ENCODE data around the gene SRP19.
"Not testable (repeated sequence)": the region's sequence is repeated elsewhere in the genome, so short reads cannot be mapped to it uniquely, and the experiment has no call there.

Gene SRP19

GRCh38 chr5:112892776-112893175 lies 31.7 kb downstream of the SRP19 start:
- peaks cover 21% of the 10 kb centered on the region for H3K36me3 ChIP-seq (ENCODE audit: control insufficient read depth, insufficient read depth, low read length)
- H3K27ac ChIP-seq (ENCODE audit: low read depth, low read length) = no peak overlapping the region

GRCh38 chr5:112895682-112896081 lies 34.6 kb downstream of the SRP19 start:
- H3K4me1 ChIP-seq (ENCODE audit: control insufficient read depth, insufficient read depth, low read length) = no peaks in the 10 kb centered on the region
- no peak overlapping the region for H3K27ac ChIP-seq (ENCODE audit: low read depth, low read length)
- H3K9ac ChIP-seq (ENCODE audit: low read depth, low read length) = no peak overlapping the region
- H3K9me3 ChIP-seq (ENCODE audit: control insufficient read depth, insufficient read depth, low read length) = no peaks in the 10 kb centered on the region
- H3K27me3 ChIP-seq (ENCODE audit: control insufficient read depth, insufficient read depth, low read length) = no peaks in the 10 kb centered on the region
- H3K36me3 ChIP-seq (ENCODE audit: control insufficient read depth, insufficient read depth, low read length) = peaks cover 43% of the 10 kb centered on the region
- H3K4me3 ChIP-seq (ENCODE audit: low read depth, low read length) = no peak overlapping the region

More at GRCh38 chr5:112892776-112893175, 31.7 kb downstream of the SRP19 start:
- no peak overlapping the region for H3K4me3 ChIP-seq (ENCODE audit: low read depth, low read length)
- no peaks in the 10 kb centered on the region for H3K4me1 ChIP-seq (ENCODE audit: control insufficient read depth, insufficient read depth, low read length)
- H3K27me3 ChIP-seq (ENCODE audit: control insufficient read depth, insufficient read depth, low read length) = no peaks in the 10 kb centered on the region
- no peaks in the 10 kb centered on the region for H3K9me3 ChIP-seq (ENCODE audit: control insufficient read depth, insufficient read depth, low read length)
- no peak overlapping the region for H3K9ac ChIP-seq (ENCODE audit: low read depth, low read length)

- Histone ChIP-seq H3K36me3 (ENCODE audit: control insufficient read depth, insufficient read depth, low read length) (peaks cover 48% of the 10 kb centered on the region), H3K4me1 (ENCODE audit: control insufficient read depth, insufficient read depth, low read length) (no peaks in the 10 kb centered on the region), H3K4me3 (ENCODE audit: low read depth, low read length) (no peak overlapping the region), H3K27ac (ENCODE audit: low read depth, low read length) (no peak overlapping the region), H3K9me3 (ENCODE audit: control insufficient read depth, insufficient read depth, low read length) (no peaks in the 10 kb centered on the region), H3K9ac (ENCODE audit: low read depth, low read length) (no peak overlapping the region), H3K27me3 (ENCODE audit: control insufficient read depth, insufficient read depth, low read length) (no peaks in the 10 kb centered on the region)
Measured at GRCh38 chr5:112902561-112902960, 41.5 kb downstream of the SRP19 start.

GRCh38 chr5:112904996-112905395 lies 43.9 kb downstream of the SRP19 start:
- peaks cover 41% of the 10 kb centered on the region for H3K36me3 ChIP-seq (ENCODE audit: control insufficient read depth, insufficient read depth, low read length)
- H3K27me3 ChIP-seq (ENCODE audit: control insufficient read depth, insufficient read depth, low read length); H3K9ac ChIP-seq (ENCODE audit: low read depth, low read length); H3K4me1 ChIP-seq (ENCODE audit: control insufficient read depth, insufficient read depth, low read length); H3K27ac ChIP-seq (ENCODE audit: low read depth, low read length); H3K9me3 ChIP-seq (ENCODE audit: control insufficient read depth, insufficient read depth, low read length); H3K4me3 ChIP-seq (ENCODE audit: low read depth, low read length): not testable (repeated sequence)

- peaks cover 35% of the 10 kb centered on the region for H3K36me3 ChIP-seq (ENCODE audit: control insufficient read depth, insufficient read depth, low read length)
- H3K27me3 ChIP-seq (ENCODE audit: control insufficient read depth, insufficient read depth, low read length) = no peaks in the 10 kb centered on the region
- no peak overlapping the region for H3K4me3 ChIP-seq (ENCODE audit: low read depth, low read length)
- H3K27ac ChIP-seq (ENCODE audit: low read depth, low read length) = no peak overlapping the region
- H3K4me1 ChIP-seq (ENCODE audit: control insufficient read depth, insufficient read depth, low read length) = no peaks in the 10 kb centered on the region
- H3K9me3 ChIP-seq (ENCODE audit: control insufficient read depth, insufficient read depth, low read length) = no peaks in the 10 kb centered on the region
- H3K9ac ChIP-seq (ENCODE audit: low read depth, low read length) = no peak overlapping the region
Measured at GRCh38 chr5:112906637-112907036, 45.5 kb downstream of the SRP19 start.

- no peak overlapping the region for H3K4me3 ChIP-seq (ENCODE audit: low read depth, low read length)
- no peaks in the 10 kb centered on the region for H3K4me1 ChIP-seq (ENCODE audit: control insufficient read depth, insufficient read depth, low read length)
- H3K9ac ChIP-seq (ENCODE audit: low read depth, low read length) = no peak overlapping the region
- no peaks in the 10 kb centered on the region for H3K27me3 ChIP-seq (ENCODE audit: control insufficient read depth, insufficient read depth, low read length)
- no peaks in the 10 kb centered on the region for H3K9me3 ChIP-seq (ENCODE audit: control insufficient read depth, insufficient read depth, low read length)
- peaks cover 31% of the 10 kb centered on the region for H3K36me3 ChIP-seq (ENCODE audit: control insufficient read depth, insufficient read depth, low read length)
- no peak overlapping the region for H3K27ac ChIP-seq (ENCODE audit: low read depth, low read length)
Measured at GRCh38 chr5:112907166-112907631, 46.1 kb downstream of the SRP19 start.

- no peak overlapping the region for H3K27ac ChIP-seq (ENCODE audit: low read depth, low read length)
- no peak overlapping the region for H3K9ac ChIP-seq (ENCODE audit: low read depth, low read length)
- no peaks in the 10 kb centered on the region for H3K4me1 ChIP-seq (ENCODE audit: control insufficient read depth, insufficient read depth, low read length)
- H3K4me3 ChIP-seq (ENCODE audit: low read depth, low read length) = no peak overlapping the region
- H3K36me3 ChIP-seq (ENCODE audit: control insufficient read depth, insufficient read depth, low read length) = peaks cover 27% of the 10 kb centered on the region
- no peaks in the 10 kb centered on the region for H3K27me3 ChIP-seq (ENCODE audit: control insufficient read depth, insufficient read depth, low read length)
- no peaks in the 10 kb centered on the region for H3K9me3 ChIP-seq (ENCODE audit: control insufficient read depth, insufficient read depth, low read length)
Measured at GRCh38 chr5:112908854-112909253, 47.8 kb downstream of the SRP19 start.

GRCh38 chr5:112910529-112910928 lies 49.4 kb downstream of the SRP19 start:
- H3K36me3 ChIP-seq (ENCODE audit: control insufficient read depth, insufficient read depth, low read length) = peaks cover 36% of the 10 kb centered on the region

GRCh38 chr5:112914584-112914983 lies 53.5 kb downstream of the SRP19 start:
- H3K36me3 ChIP-seq (ENCODE audit: control insufficient read depth, insufficient read depth, low read length) = peaks cover 53% of the 10 kb centered on the region

More at GRCh38 chr5:112910529-112910928, 49.4 kb downstream of the SRP19 start:
- H3K4me3 ChIP-seq (ENCODE audit: low read depth, low read length) = no peak overlapping the region
- H3K27me3 ChIP-seq (ENCODE audit: control insufficient read depth, insufficient read depth, low read length) = no peaks in the 10 kb centered on the region
- no peaks in the 10 kb centered on the region for H3K4me1 ChIP-seq (ENCODE audit: control insufficient read depth, insufficient read depth, low read length)
- no peak overlapping the region for H3K9ac ChIP-seq (ENCODE audit: low read depth, low read length)
- H3K9me3 ChIP-seq (ENCODE audit: control insufficient read depth, insufficient read depth, low read length) = no peaks in the 10 kb centered on the region
- H3K27ac ChIP-seq (ENCODE audit: low read depth, low read length) = no peak overlapping the region

GRCh38 chr5:112915831-112916230 lies 54.7 kb downstream of the SRP19 start:
- H3K4me3 ChIP-seq (ENCODE audit: low read depth, low read length) = no peak overlapping the region
- peaks cover 50% of the 10 kb centered on the region for H3K36me3 ChIP-seq (ENCODE audit: control insufficient read depth, insufficient read depth, low read length)
- no peaks in the 10 kb centered on the region for H3K27me3 ChIP-seq (ENCODE audit: control insufficient read depth, insufficient read depth, low read length)
- no peak overlapping the region for H3K9ac ChIP-seq (ENCODE audit: low read depth, low read length)
- no peaks in the 10 kb centered on the region for H3K9me3 ChIP-seq (ENCODE audit: control insufficient read depth, insufficient read depth, low read length)
- H3K4me1 ChIP-seq (ENCODE audit: control insufficient read depth, insufficient read depth, low read length) = peaks cover 5% of the 10 kb centered on the region
- no peak overlapping the region for H3K27ac ChIP-seq (ENCODE audit: low read depth, low read length)

More at GRCh38 chr5:112914584-112914983, 53.5 kb downstream of the SRP19 start:
- H3K27ac ChIP-seq (ENCODE audit: low read depth, low read length) = no peak overlapping the region
- no peaks in the 10 kb centered on the region for H3K27me3 ChIP-seq (ENCODE audit: control insufficient read depth, insufficient read depth, low read length)
- H3K9ac ChIP-seq (ENCODE audit: low read depth, low read length) = no peak overlapping the region
- H3K4me3 ChIP-seq (ENCODE audit: low read depth, low read length) = no peak overlapping the region
- H3K4me1 ChIP-seq (ENCODE audit: control insufficient read depth, insufficient read depth, low read length) = no peaks in the 10 kb centered on the region
- no peaks in the 10 kb centered on the region for H3K9me3 ChIP-seq (ENCODE audit: control insufficient read depth, insufficient read depth, low read length)

- H3K36me3 ChIP-seq (ENCODE audit: control insufficient read depth, insufficient read depth, low read length) = peaks cover 50% of the 10 kb centered on the region
- H3K9me3 ChIP-seq (ENCODE audit: control insufficient read depth, insufficient read depth, low read length) = no peaks in the 10 kb centered on the region
- no peak overlapping the region for H3K9ac ChIP-seq (ENCODE audit: low read depth, low read length)
- H3K4me3 ChIP-seq (ENCODE audit: low read depth, low read length) = no peak overlapping the region
- peaks cover 8% of the 10 kb centered on the region for H3K4me1 ChIP-seq (ENCODE audit: control insufficient read depth, insufficient read depth, low read length)
- peaks cover under 1% of the 10 kb centered on the region; the same call in 1 of the 2 replicates for H3K27me3 ChIP-seq (ENCODE audit: control insufficient read depth, insufficient read depth, low read length)
- no peak overlapping the region for H3K27ac ChIP-seq (ENCODE audit: low read depth, low read length)
Measured at GRCh38 chr5:112917453-112917995, 56.4 kb downstream of the SRP19 start.
